Activated CD8-positive, alpha-beta T cell treated with anti-CD3 and anti-CD28 coated beads for 36 hours (primary cell): Measurements from ENCODE around the gene MAP6D1. TPM values are rescaled to one million over a fixed set of nuclear protein-coding genes. Genes with fewer than 3 reads are reported as not detected.

Experiments used
- ATAC-seq: fragments of 200-7000 bp; cut with Tn5 transposase; one replicate; pipeline ENCODE4 v1.10.0; 2021; ENCODE audit warnings: mild to moderate bottlenecking, moderate library complexity
- CTCF ChIA-PET: fragments of 350-600 bp; sonication (Branson Sonifier 250); formaldehyde crosslinking; loops from one replicate; lab custom pipeline; 2021; ENCODE audit warnings: antibody characterized with exemption; lab: Charles Lee
- POLR2A ChIA-PET: fragments of 350-600 bp; sonication (Branson Sonifier 250); formaldehyde crosslinking; loops from one replicate; lab custom pipeline; 2021; ENCODE audit warnings: antibody characterized with exemption; lab: Charles Lee
- DNase-seq: peaks from one replicate; pipeline ENCODE4 v3.0.0-alpha.2; 2020
- H3K27ac Mint-ChIP-seq: one replicate; pipeline ENCODE4 v1.8.0; 2021; ENCODE audit warnings: mild to moderate bottlenecking, mixed read lengths
- H3K27me3 Mint-ChIP-seq: one replicate; pipeline ENCODE4 v1.8.0; 2021; ENCODE audit warnings: mixed read lengths
- H3K36me3 Mint-ChIP-seq: one replicate; pipeline ENCODE4 v1.8.0; 2021; ENCODE audit warnings: low read depth, mixed read lengths
- H3K4me1 Mint-ChIP-seq: one replicate; pipeline ENCODE4 v1.8.0; 2021; ENCODE audit warnings: low read depth, mixed read lengths
- H3K4me3 Mint-ChIP-seq: one replicate; pipeline ENCODE4 v1.8.0; 2021; ENCODE audit warnings: mild to moderate bottlenecking, moderate library complexity, mixed read lengths
- H3K9me3 Mint-ChIP-seq: one replicate; pipeline ENCODE4 v1.8.0; 2021; ENCODE audit warnings: mixed read lengths
- intact Hi-C: fragments of 100-400 bp; cut with micrococcal nuclease; formaldehyde crosslinking; loops from one replicate; pipeline ENCODE4 v1.10.0; 2022
- total RNA-seq, 2 experiments: library from RNA; stranded (reverse); gene quantifications; one replicate each; pipeline ENCODE4 v1.2.3, GENCODE V29; 2021
- TF ChIP-seq, protein P1 (sequence below): fragments of 200-600 bp; IDR thresholded peaks from one replicate; pipeline ENCODE4 v1.8.0; 2022; ENCODE audit warnings: antibody characterized with exemption, mild to moderate bottlenecking

Gene MAP6D1
- total RNA-seq, 2 experiments from 2014 or later, result 3.8 to 4.3 TPM

DNA sequence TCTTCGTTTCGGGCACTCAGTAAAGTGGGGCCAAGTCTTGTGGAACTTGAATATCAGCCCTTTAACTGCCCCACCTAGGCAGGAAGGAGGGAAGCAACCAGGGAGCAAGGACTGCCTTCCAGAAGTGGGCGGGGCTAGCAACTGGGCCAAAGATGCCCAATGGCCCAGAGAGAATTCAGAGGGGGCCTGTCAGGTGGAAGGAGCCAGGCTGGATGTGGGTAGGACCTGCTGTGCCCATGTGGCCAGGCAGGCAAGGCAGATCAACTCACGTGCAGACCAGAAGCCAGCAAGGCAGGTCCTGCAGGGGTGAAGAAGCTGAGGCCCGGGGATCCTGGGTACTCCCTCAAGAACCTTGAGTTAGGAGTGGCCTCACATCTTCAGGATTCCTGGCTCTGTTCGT lies 5.5 kb downstream of the MAP6D1 start:
- Mint-ChIP-seq H3K36me3 (peaks cover 9% of the 10 kb centered on the region), H3K27ac (no peak overlapping the region), H3K4me3 (no peak overlapping the region), H3K4me1 (peaks cover 11% of the 10 kb centered on the region), H3K27me3 (no peaks in the 10 kb centered on the region), H3K9me3 (no peaks in the 10 kb centered on the region)
- intact Hi-C loops, result no loop called here
- TF ChIP-seq, protein P1, sequence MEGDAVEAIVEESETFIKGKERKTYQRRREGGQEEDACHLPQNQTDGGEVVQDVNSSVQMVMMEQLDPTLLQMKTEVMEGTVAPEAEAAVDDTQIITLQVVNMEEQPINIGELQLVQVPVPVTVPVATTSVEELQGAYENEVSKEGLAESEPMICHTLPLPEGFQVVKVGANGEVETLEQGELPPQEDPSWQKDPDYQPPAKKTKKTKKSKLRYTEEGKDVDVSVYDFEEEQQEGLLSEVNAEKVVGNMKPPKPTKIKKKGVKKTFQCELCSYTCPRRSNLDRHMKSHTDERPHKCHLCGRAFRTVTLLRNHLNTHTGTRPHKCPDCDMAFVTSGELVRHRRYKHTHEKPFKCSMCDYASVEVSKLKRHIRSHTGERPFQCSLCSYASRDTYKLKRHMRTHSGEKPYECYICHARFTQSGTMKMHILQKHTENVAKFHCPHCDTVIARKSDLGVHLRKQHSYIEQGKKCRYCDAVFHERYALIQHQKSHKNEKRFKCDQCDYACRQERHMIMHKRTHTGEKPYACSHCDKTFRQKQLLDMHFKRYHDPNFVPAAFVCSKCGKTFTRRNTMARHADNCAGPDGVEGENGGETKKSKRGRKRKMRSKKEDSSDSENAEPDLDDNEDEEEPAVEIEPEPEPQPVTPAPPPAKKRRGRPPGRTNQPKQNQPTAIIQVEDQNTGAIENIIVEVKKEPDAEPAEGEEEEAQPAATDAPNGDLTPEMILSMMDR, result no peak
- ATAC-seq (no peak), DNase-seq (no peak)
- ChIA-PET CTCF (no interaction called here), POLR2A (no interaction called here)

DNA sequence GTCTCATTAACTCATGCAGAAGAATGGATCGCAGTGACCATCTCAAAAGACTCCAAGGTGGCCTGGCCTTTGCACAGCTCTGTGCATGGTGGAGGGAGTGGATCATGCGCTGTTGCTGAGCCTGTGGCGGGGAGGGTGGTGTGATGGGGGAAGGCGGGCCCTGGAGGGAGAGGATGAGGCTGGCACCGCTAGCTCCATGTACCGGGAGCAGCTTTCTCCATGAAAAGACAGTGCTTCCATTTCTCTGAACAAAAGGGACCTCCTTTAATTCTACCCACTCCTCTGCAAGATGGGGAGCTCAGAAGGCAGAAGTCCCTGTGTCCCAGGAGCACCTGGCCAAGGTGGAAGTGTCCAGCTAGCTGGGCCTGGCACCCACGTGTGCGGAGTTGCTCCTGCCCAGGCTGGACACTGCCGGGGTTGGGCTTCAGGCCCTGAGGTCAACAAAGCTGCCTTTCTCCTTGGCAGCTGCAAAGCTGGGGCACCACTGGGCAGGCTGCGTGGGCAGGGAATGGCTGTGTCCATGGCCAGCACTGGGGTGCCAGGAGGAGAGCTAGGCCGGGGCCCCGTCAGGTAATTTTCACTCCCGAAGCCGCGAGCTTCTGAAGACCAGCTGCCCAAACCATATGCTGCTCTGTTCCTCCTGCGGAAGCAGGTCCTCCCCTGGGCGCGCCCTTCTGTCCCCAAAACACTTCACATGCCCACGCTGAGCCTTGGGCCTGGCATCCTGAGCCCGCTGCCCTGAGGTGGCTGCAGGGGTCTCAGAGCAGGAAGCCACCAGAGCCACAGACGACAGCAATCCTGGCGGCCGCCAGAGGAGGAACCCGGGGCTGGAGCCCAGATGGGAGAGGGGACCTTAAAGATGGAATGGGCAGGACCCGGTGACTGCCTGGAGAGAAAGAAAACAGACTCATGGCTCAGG lies 6.4 kb downstream of the MAP6D1 start:
- no peak overlapping the region for H3K27ac Mint-ChIP-seq
- POLR2A ChIA-PET, result interaction anchor here (1.1 to 1.2 kb wide), 2 partner anchors 14 to 16 kb away, joined by 3 to 4 read pairs; no protein-coding TSS in a partner anchor
- intact Hi-C loops, result no loop called here
- H3K27me3 Mint-ChIP-seq, result no peaks in the 10 kb centered on the region
- no peak overlapping the region for H3K4me3 Mint-ChIP-seq
- no peak for DNase-seq
- TF ChIP-seq, protein P1, result no peak
- no peaks in the 10 kb centered on the region for H3K9me3 Mint-ChIP-seq
- H3K36me3 Mint-ChIP-seq, result peaks cover 11% of the 10 kb centered on the region
- ATAC-seq, result no peak
- peaks cover 4% of the 10 kb centered on the region for H3K4me1 Mint-ChIP-seq
- CTCF ChIA-PET, result interaction anchor here (1.1 to 1.8 kb wide), 2 partner anchors 52 to 66 kb away, joined by 3 to 6 read pairs; partner anchors contain the start of gene PARL

DNA sequence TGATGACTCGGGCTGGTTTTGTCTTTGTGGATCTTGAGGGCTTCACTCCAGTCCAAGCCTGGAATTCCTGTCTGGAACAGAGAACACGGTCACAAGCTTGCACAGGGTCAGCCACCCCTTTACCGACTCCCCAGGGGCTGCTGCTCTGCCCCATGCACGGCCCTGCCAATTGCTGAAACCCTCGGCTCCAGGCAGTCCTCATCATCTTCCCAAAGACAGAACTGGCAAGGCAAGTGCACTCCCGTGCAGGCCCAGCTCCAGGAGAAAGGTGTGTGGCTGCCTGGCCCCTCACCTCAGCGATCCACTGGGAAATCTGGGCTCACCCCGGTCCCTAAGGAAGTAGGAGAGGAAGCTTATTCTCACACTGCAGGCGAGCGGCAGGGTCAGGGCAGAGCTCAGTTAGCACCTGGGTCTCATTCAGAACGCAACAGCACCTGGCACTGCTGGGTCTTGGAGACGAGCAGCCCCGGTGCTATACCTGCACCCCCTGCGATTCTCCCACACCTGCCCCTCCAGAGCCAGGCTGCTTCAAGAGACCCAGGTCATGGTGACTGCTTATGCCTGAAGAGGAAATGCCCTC lies 7.2 kb downstream of the MAP6D1 start:
- Mint-ChIP-seq H3K36me3 (peaks cover 11% of the 10 kb centered on the region), H3K4me3 (no peak overlapping the region), H3K27ac (no peak overlapping the region), H3K27me3 (no peaks in the 10 kb centered on the region), H3K9me3 (no peaks in the 10 kb centered on the region), H3K4me1 (no peaks in the 10 kb centered on the region)
- intact Hi-C loops, result no loop called here
- ATAC-seq, result no peak
- POLR2A ChIA-PET, result interaction anchor here (1.1 to 1.2 kb wide), 2 partner anchors 13 to 15 kb away, joined by 3 to 4 read pairs; no protein-coding TSS in a partner anchor
- DNase-seq, result no peak
- CTCF ChIA-PET, result interaction anchor here (1.1 to 1.8 kb wide), 2 partner anchors 51 to 67 kb away, joined by 3 to 6 read pairs; partner anchors contain the start of gene PARL
- TF ChIP-seq, protein P1, result no peak

DNA sequence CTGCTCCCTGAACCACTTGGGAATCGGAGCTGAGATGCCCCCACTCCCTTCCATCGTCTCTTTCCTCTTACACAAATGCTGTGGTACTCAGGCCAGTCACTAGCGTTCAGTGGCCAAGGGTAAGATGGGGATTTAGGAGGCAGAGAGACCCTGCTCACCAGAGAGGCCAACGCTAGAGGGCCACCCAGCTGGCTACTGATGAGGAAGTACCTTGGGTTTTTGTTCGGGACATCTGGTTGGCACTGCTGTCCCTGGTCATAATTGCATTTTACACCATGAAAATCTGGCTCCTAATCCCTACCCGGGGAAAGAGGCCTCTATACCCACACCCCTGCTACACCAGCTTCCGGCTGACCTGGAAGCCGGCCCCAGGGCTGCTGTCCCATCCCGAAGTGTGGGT lies 7.7 kb downstream of the MAP6D1 start:
- Mint-ChIP-seq H3K36me3 (peaks cover 16% of the 10 kb centered on the region), H3K9me3 (no peaks in the 10 kb centered on the region), H3K27ac (no peak overlapping the region), H3K27me3 (no peaks in the 10 kb centered on the region), H3K4me3 (no peak overlapping the region), H3K4me1 (no peaks in the 10 kb centered on the region)
- ATAC-seq (no peak), DNase-seq (no peak)
- POLR2A ChIA-PET, result no interaction called here
- CTCF ChIA-PET, result interaction anchor here (1.8 kb wide), 1 partner anchor 67 kb away, joined by 6 read pairs; the partner anchor contains the start of gene PARL
- intact Hi-C loops, result no loop called here
- TF ChIP-seq, protein P1, result no peak
